KG1 (cell line): ENCODE data around the gene SDK2.

Experiments used
- DNase-seq: peaks from one replicate; lab custom pipeline; 2025; lab: John Stamatoyannopoulos, UW

The SDK2 gene

GRCh38 chr17:73533781-73534180 is 110.5 kb downstream of the SDK2 start:
- DNase-seq = no peak

- no peak for DNase-seq
Observed at GRCh38 chr17:73533127-73533526, 111.1 kb downstream of the SDK2 start.

DNA sequence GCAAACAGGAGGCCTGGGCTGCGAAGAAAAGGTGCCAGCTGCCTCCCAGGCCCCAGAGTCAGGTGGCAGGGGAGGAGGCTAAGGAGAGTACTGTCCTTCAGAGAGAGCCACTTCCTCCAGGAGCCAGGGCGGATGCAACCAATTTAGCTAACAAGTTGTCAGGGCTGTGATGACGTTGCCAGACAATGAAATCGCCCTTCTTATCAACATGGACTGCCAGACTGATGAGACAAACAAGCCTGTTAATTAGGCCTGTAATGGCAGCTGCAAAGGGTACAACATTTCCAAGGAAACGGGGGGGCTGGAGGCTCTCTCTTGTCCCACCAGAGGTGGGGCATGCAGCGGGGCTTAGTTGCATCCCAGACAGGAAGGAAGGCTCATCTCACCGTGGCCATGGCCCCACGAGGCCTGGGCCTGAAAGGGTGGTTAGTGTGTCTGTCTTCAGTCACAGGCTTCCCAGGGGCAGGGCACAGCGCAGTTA is 111.8 kb downstream of the SDK2 start:
- DNase-seq = no peak

GRCh38 chr17:73531158-73531557 is 113.1 kb downstream of the SDK2 start:
- no peak for DNase-seq

- no peak for DNase-seq
Observed at GRCh38 chr17:73528679-73529078, 115.6 kb downstream of the SDK2 start.

GRCh38 chr17:73526952-73527351 is 117.3 kb downstream of the SDK2 start:
- DNase-seq = no peak

DNA sequence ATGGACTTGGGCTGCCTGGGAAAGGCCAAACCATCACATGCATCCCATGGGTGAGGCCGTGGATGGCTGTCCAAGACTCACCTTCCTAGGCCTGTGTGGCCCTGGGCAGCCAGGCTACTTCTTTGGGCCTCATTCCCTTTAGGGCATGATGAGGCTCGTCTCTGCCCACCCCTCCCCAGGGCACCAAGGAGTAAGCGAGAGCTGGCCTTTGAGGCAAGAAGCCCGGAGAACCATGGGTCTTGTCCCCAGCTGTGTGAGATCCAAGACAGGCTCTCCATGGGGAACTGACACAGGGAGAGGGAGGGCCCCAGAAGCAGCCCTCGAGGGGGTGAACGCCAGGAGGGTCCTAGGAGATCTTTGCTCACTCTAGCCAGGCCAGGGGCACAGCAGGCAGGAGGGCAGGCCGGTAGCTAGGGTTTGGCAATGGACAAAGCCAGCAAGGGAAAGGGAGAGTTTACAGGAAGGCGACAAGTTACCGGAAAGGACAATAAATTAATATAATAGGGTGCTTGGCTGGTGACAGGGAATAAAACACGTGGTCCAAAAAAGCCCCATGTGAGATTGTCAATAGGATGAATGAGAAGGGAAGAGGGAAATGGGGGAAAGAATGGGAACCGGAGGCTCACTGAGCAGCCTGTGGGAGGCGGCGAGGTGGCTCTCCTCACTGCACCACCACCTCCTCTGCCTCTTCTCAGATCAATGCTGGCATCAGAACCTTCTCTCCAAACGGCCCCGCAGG is 119.1 kb downstream of the SDK2 start:
- DNase-seq = no peak

DNA sequence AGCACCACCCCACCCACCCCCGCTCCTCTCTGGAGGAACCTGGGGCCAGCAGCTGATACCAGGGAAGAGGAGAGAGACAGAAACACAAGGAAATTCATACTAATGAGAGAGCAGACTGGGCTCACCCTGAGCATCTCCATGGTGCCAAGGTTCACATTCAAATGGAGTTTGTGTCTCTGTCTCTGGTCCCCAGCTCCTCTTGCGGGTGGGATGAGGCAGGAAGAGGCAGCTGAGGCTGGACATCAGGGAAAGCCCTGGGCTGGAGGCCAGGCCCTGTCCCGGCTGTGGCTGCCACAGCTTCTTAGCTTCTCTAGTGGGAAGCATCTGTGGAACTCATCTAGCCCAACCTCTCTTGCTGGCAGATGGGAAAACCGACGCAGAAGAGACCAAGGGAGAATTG is 121.5 kb downstream of the SDK2 start:
- no peak for DNase-seq

DNA sequence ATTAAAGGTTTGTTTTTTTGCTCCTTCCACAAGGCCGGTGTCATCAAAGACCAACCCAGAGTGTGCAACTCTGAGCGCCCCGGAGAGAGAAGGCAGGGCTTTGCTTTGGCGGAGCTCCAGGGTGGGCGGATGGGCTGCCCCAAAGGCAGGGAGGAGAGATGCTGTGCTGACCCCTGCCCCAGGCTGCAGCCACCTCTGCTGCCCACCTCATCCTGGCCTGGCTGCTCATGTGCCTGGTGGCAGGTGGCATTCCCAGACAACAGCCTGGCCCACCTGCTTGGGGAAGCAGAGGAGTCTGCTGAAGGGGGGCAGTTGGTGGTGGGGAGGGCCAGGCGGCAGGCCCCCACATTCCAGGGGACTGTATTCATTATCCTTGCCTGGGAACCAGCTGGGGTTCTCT is 122.1 kb downstream of the SDK2 start:
- DNase-seq = no peak

DNA sequence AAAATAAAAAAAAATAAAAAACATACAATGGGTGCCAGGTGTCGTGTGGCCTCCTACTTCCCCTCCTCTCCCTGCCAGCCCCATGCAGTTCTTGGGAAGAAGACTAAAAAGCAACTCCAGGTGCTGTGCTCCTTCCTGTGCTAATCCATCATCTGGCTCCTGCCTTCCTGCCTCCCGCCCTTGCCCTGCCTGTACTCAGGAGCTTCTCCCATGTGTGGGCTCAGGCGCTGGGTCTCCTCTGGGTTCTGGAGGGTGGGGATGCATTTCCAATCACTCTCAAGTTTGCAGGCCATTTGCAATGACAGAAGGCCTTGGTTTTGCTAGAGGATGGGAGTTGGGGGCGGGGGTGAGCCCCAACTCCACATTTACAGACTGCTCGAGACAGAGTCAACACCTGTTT is 122.9 kb downstream of the SDK2 start:
- DNase-seq = no peak

GRCh38 chr17:73520369-73520761 is 123.9 kb downstream of the SDK2 start:
- DNase-seq = no peak

DNA sequence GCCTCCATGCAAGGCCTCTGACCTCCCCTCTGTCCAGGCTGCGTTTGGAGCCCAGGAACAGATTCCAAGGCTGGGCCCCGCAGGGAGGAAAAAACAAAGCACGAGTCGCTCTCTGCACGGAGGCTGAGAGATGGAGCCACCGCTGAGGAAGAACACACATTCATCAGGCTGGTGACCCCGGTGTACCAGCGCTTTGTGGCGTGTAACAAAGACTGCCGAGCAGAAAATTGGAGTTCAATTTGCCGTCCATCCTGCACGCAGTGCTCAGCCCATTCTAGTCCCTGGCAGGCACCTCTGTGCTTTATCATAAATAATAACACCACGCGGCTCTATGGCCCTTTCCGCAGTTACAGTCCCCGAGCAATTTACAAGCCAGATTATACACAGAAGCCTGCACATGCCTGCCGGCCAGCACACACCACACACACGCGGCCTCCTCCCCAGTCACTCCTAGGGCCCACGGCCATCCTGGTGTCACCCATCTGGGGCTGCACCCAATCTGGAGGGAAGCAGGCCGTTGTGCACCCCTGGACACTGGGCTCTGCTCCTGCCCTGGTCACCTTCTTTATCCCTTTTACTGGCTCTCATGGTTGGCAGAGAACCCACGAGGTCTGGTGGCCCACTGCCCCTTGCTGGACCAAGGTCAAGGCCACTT is 124.4 kb downstream of the SDK2 start:
- DNase-seq = no peak

DNA sequence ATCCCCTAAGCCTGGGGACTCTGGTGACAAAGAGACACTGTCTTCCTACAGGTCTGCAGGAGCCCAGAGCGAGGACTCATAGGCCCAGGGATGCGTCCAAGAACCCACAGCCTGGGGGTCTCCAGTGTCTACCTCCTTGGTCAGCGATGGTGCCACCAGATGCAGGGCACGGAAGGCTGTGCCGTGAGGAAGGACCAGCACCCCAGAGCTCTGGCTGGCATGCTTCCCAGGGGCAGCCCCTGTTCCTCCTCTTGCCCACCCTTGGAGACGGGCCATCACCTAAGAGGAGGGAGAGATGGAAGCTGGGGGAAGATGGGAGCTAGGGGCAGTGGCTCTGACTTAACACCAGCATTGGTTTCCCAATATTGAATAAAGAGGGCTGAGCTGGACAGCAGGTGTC is 125.2 kb downstream of the SDK2 start:
- no peak for DNase-seq

GRCh38 chr17:73516431-73516830 is 127.8 kb downstream of the SDK2 start:
- DNase-seq = no peak

DNA sequence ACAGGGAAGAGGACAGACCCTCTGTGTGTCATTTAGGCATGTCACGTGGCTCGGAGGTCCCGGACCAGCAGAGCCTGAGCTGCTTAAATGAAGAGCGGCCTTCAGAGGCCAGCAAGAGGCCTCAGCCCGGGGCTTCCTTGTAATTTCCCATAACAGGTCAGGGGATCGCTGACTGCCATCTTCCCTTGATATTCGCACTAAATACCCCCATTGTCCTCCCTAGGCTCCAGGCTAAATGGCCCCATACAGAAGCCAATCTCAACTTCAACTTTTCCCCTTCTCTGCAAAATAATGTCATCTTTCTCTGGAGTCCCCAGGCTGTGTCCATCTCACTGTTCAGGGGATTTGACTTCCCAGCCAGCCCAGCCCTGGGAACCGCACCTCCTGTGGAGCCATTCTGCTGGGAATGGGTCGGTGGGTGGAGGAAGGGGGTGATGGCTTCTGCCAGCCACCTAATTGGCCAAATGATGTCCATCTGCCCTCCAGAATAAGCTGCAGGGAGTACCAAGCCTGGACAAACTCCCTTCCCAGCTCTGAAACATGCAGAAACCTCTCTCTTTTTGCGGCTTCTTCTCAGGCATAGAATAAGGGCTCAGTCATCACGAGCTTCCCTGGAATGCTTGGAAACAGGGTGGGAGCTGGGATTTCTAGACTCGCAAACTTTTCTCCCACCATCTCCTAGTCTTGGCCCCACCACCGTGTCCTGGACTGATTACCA is 129.9 kb downstream of the SDK2 start:
- no peak for DNase-seq

DNA sequence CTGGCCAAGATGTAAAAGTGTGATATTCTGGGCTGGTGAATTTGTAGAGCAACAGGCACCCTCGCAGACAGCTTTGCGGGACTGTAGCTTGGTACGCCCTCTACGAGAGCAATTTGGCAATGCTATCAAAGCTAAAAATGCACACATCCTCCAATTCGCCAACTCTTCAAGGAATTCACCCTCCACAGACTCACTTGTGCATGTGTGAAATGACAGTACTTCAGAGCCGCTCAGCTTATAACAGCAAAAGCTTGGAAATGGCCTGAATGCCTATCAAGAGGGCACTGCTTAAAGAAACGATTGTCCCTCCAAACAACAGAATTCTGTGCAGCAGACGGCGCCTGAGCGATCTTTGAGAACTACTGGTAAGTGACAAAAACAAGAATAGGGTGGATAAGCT is 130.8 kb downstream of the SDK2 start:
- no peak for DNase-seq

DNA sequence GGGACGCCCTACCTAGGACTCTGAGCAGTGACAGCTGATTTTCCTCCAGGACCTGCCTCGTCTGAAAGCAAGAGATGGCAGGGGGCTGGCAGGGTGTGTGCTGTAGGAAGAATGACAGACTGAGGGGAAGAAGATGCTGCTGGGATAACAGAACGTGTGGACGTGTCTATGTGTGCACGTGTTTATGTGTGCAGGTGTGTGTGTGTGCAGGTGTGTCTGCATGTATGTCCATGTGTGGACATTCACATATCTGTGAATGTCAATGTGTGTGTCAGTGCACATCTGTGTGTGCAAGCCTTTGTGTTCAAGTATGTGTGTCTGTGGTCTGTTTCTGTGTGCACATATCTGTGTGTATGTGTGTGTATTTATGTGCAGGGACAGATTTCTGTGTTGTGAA is 132.5 kb downstream of the SDK2 start:
- DNase-seq = no peak

- DNase-seq = no peak
Observed at GRCh38 chr17:73510981-73511718, 133.1 kb downstream of the SDK2 start.

DNA sequence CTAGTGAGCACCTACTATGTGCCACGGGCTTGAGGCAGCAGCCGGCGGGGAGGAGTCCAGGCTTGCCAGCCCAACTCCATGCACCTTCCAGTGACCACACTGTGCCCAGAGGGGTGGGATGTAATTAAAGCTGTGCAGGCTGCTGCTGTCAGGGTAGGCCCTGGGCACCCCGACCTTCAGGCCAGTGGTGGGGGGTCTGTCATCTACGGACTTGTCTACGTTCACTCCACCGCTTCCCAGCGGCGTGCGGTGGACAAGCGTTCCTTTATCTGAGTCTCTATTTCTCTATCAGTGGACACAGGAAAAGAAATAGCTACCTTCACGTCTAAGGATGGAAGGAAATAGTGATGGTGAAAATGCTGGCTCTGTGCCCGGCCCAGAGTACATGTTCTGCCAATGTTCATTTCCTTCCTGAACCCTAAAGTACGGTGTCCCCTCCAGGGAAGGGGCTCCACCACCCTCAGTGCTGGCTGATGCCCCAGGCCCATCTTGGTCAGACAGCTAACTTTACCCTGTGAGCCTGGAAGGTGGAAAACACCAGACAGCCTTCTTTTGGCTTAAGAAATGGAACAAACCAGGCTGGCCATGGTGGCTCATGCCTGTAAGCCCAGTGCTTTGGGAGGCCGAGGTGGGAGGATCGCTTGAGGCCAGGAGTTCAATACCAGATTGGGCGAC is 135.2 kb downstream of the SDK2 start:
- DNase-seq = no peak

DNA sequence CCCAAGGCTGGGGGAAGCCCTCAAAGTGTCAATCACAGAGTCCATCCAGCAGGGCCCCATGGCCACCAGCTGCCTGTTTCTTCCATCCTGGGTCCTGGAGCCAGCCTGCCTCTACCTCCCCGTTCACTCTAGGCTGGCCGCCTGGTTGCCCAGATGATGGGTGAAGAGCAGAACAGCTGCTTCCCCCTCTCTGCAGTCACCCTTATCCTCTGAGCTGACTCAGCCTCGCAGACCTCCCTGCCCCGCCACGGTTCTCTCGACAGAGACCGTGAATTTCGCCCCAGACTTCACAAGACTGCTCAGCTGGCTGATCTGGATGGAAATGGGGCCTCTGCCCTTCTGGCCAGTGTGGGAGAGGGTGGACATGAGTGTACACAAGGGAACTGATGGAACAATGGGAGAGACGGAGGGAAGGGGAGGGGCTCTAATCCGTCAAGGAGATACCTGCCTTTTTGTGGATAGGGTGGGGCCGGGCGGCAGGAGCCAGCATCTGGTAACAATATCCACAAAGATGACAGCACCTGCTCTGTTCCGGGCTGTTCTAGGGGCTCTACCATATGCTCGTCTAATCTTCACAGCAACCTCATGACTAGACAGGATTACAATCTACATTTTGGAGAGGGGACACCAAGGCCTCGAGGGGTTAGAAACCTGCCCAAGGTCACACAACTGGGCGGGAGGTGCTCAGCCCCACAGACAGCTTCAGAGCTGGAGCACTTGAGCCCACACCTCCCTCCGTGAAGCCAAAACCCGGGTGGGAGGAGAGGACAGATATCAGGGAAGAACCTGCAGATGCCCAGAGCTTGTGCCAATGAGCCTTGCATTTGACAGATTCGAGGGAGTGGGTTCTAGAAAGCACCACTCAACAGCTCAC is 136.0 kb downstream of the SDK2 start:
- no peak for DNase-seq
